NCI-H2196 (cell line): ENCODE results near the gene SARS1.

Experiments
- DNase-seq: peaks from one replicate; lab custom pipeline; 2025; ENCODE audit not compliant: unreplicated experiment; lab: John Stamatoyannopoulos, UW

The SARS1 gene

GRCh38 chr1:109249654-109250401 lies 36.1 kb downstream of the SARS1 start:
- no peak for DNase-seq

- DNase-seq: no peak
These were observed 36.9 kb downstream of the SARS1 start for GRCh38 chr1:109250454-109251276.

GRCh38 chr1:109251277-109252166 lies 37.8 kb downstream of the SARS1 start:
- DNase-seq: no peak

- no peak for DNase-seq
These were observed 38.6 kb downstream of the SARS1 start for GRCh38 chr1:109252167-109252892.

GRCh38 chr1:109252893-109253802 lies 39.4 kb downstream of the SARS1 start:
- no peak for DNase-seq

- DNase-seq: no peak
These were observed 40.3 kb downstream of the SARS1 start for GRCh38 chr1:109253803-109254620.

GRCh38 chr1:109254621-109255096 lies 40.9 kb downstream of the SARS1 start:
- no peak for DNase-seq

- no peak for DNase-seq
These were observed 41.5 kb downstream of the SARS1 start for GRCh38 chr1:109255097-109255651.

- DNase-seq: no peak
These were observed 42.0 kb downstream of the SARS1 start for GRCh38 chr1:109255678-109256077.

GRCh38 chr1:109256085-109256484 lies 42.4 kb downstream of the SARS1 start:
- no peak for DNase-seq

GRCh38 chr1:109256971-109257681 lies 43.4 kb downstream of the SARS1 start:
- no peak for DNase-seq

- DNase-seq: no peak
These were observed 44.1 kb downstream of the SARS1 start for GRCh38 chr1:109257682-109258421.

- DNase-seq: no peak
These were observed 45.1 kb downstream of the SARS1 start for GRCh38 chr1:109258481-109259466.

GRCh38 chr1:109259674-109260557 lies 46.2 kb downstream of the SARS1 start:
- peak; percentile 14 for DNase-seq

GRCh38 chr1:109261006-109261405 lies 47.3 kb downstream of the SARS1 start:
- DNase-seq: no peak
